SH-SY5Y (cell line): ENCODE results near the gene ARHGAP15.

Experiments
- GATA2 ChIP-seq: IDR thresholded peaks from 2 replicates; pipeline ENCODE4 v1.6.1; 2011; ENCODE audit warnings: mild to moderate bottlenecking, low read depth, low read length
- GATA3 ChIP-seq: IDR thresholded peaks from 2 replicates; pipeline ENCODE4 v1.6.1; 2011; ENCODE audit warnings: low read depth, mild to moderate bottlenecking, low read length, moderate library complexity

GRCh38 chr2:143787674-143788073 lies 658.5 kb downstream of the ARHGAP15 start:
- TF ChIP-seq GATA2 (no peak), GATA3 (no peak)
